GM23338 (cell line): ENCODE results near the gene PHLPP2. TPM values are rescaled to one million over a fixed set of nuclear protein-coding genes. Genes with fewer than 3 reads are reported as not detected.

Experiments
- ATAC-seq: fragments of 200-7000 bp; cut with Tn5 transposase; 3 replicates; pipeline ENCODE4 v1.9.1; 2020
- DNase-seq: peaks from one replicate; pipeline ENCODE4 v3.0.0-alpha.2; 2015; ENCODE audit warnings: low spot score
- H2AFZ ChIP-seq: fragments of 200-600 bp; sonication (generic); 2 replicates; pipeline ENCODE4 v1.8.0; 2016; ENCODE audit warnings: antibody characterized with exemption, mild to moderate bottlenecking, moderate library complexity
- H3F3A ChIP-seq: fragments of 200-600 bp; sonication (generic); replicated peaks from 2 replicates; pipeline ENCODE4 v1.8.0; 2017; ENCODE audit warnings: antibody characterized with exemption, mixed run types, low read depth
- H3K27ac ChIP-seq: fragments of 200-600 bp; sonication (generic); 2 replicates; pipeline ENCODE4 v1.6.1; 2016; ENCODE audit warnings: low read depth
- H3K27me3 ChIP-seq: fragments of 200-600 bp; sonication (generic); 2 replicates; pipeline ENCODE4 v1.8.0; 2016; ENCODE audit warnings: mild to moderate bottlenecking, mixed run types, moderate library complexity; ENCODE audit not compliant: insufficient read depth
- H3K36me3 ChIP-seq: fragments of 200-600 bp; sonication (generic); 2 replicates; pipeline ENCODE4 v1.8.0; 2016; ENCODE audit warnings: mild to moderate bottlenecking; ENCODE audit not compliant: insufficient read depth
- H3K4me1 ChIP-seq: fragments of 200-600 bp; sonication (generic); 2 replicates; pipeline ENCODE4 v1.8.0; 2016; ENCODE audit warnings: mild to moderate bottlenecking, moderate library complexity; ENCODE audit not compliant: insufficient read depth
- H3K4me2 ChIP-seq: fragments of 200-600 bp; sonication (generic); 2 replicates; pipeline ENCODE4 v1.7.1; 2017; ENCODE audit warnings: mixed run types
- H3K4me3 ChIP-seq: fragments of 200-600 bp; sonication (generic); 2 replicates; pipeline ENCODE4 v1.6.1; 2016; ENCODE audit warnings: mixed run types
- H3K79me2 ChIP-seq: fragments of 200-600 bp; sonication (generic); replicated peaks from 2 replicates; pipeline ENCODE4 v1.8.0; 2017; ENCODE audit warnings: mild to moderate bottlenecking; ENCODE audit not compliant: insufficient read depth
- H3K9me2 ChIP-seq: fragments of 200-600 bp; sonication (generic); 2 replicates; pipeline ENCODE4 v1.8.0; 2017; ENCODE audit not compliant: insufficient read depth
- H4K20me1 ChIP-seq: fragments of 200-600 bp; sonication (generic); replicated peaks from 2 replicates; pipeline ENCODE4 v1.8.0; 2017; ENCODE audit warnings: mild to moderate bottlenecking; ENCODE audit not compliant: insufficient read depth
- H3K27ac Mint-ChIP-seq: 2 replicates; pipeline ENCODE4 v1.8.0; 2020; ENCODE audit warnings: inconsistent platforms, mild to moderate bottlenecking, moderate library complexity, mixed read lengths
- H3K27me3 Mint-ChIP-seq: 3 replicates; pipeline ENCODE4 v1.8.0; 2022; ENCODE audit warnings: low read depth, mild to moderate bottlenecking, moderate library complexity, mixed read lengths, inconsistent platforms; ENCODE audit not compliant: insufficient read depth, poor library complexity
- H3K36me3 Mint-ChIP-seq: 3 replicates; pipeline ENCODE4 v1.8.0; 2021; ENCODE audit warnings: low read depth, mild to moderate bottlenecking, inconsistent platforms, moderate library complexity, mixed read lengths
- H3K4me1 Mint-ChIP-seq: 3 replicates; pipeline ENCODE4 v1.8.0; 2020; ENCODE audit warnings: mild to moderate bottlenecking, inconsistent platforms, mixed read lengths
- H3K4me3 Mint-ChIP-seq: 3 replicates; pipeline ENCODE4 v1.8.0; 2021; ENCODE audit warnings: moderate library complexity, mild to moderate bottlenecking, inconsistent platforms, mixed read lengths
- H3K9me3 Mint-ChIP-seq: 3 replicates; pipeline ENCODE4 v1.8.0; 2020; ENCODE audit warnings: moderate library complexity, mild to moderate bottlenecking, inconsistent platforms, mixed read lengths
- CREB1 ChIP-seq: fragments of 250-450 bp; sonication (Bioruptor Pico); IDR thresholded peaks from 2 replicates; pipeline ENCODE4 v1.5.0; 2020; ENCODE audit warnings: low read depth, mild to moderate bottlenecking, moderate library complexity
- CTCF ChIP-seq, 2 experiments: fragments of 200-600 bp in 1 of 2; sonication (generic) in 1 of 2; conservative IDR thresholded peaks; 2 replicates each; pipeline versions ENCODE4 v1.5.1 to v1.6.1; 2016 to 2017; ENCODE audit warnings: antibody characterized with exemption in 2 of 2, low read depth in 2 of 2, mild to moderate bottlenecking in 2 of 2, moderate library complexity in 1 of 2
- ETS1 ChIP-seq: IDR thresholded peaks from 2 replicates; pipeline ENCODE4 v1.6.1; 2016; ENCODE audit warnings: antibody characterized with exemption
- EZH2 ChIP-seq: fragments of 200-600 bp; sonication (generic); IDR thresholded peaks from one replicate; pipeline ENCODE4 v1.8.0; 2017; ENCODE audit warnings: antibody characterized with exemption, mild to moderate bottlenecking, low read depth; ENCODE audit not compliant: unreplicated experiment
- EZH2phosphoT487 ChIP-seq: fragments of 200-600 bp; sonication (generic); IDR thresholded peaks from one replicate; pipeline ENCODE4 v1.8.1; 2018; ENCODE audit warnings: antibody characterized with exemption; ENCODE audit not compliant: unreplicated experiment
- NANOG ChIP-seq: IDR thresholded peaks from 2 replicates; pipeline ENCODE4 v1.6.1; 2016; ENCODE audit warnings: antibody characterized with exemption, borderline replicate concordance
- POLR2AphosphoS5 ChIP-seq: IDR thresholded peaks from 2 replicates; pipeline ENCODE4 v1.6.1; 2016; ENCODE audit warnings: antibody characterized with exemption, low read depth
- REST ChIP-seq: IDR thresholded peaks from one replicate; pipeline ENCODE4 v1.6.1; 2018; ENCODE audit warnings: antibody characterized with exemption; ENCODE audit not compliant: unreplicated experiment
- STAT1 ChIP-seq: IDR thresholded peaks from one replicate; pipeline ENCODE4 v1.6.1; 2016; ENCODE audit warnings: antibody characterized with exemption; ENCODE audit not compliant: unreplicated experiment
- ZNF114 ChIP-seq: fragments of 250-450 bp; sonication (Bioruptor Pico); IDR thresholded peaks from 2 replicates; pipeline ENCODE4 v1.5.0; 2020; ENCODE audit warnings: mild to moderate bottlenecking, moderate library complexity
- ZNF462 ChIP-seq: fragments of 250-450 bp; sonication (Bioruptor Pico); IDR thresholded peaks from 2 replicates; pipeline ENCODE4 v1.5.0; 2020; ENCODE audit warnings: mild to moderate bottlenecking, moderate library complexity
- polyA plus RNA-seq: library from polyadenylated mRNA; unstranded; fragments of >200 nt; fragmentation: Nextera tagmentation; extraction: Ambion mirVana; gene quantifications from 2 replicates; pipeline ENCODE4 v1.2.1, GENCODE V29; 2016
- total RNA-seq: library from RNA; depleted of rRNA; stranded (reverse); fragments of >200 nt; shearing (Covaris generic); gene quantifications from 2 replicates; pipeline ENCODE4 v1.2.3, GENCODE V29; 2014

PHLPP2 gene
- total and polyA plus RNA-seq, 2 experiments from 2014 or later = 4.2 to 20.5 TPM

GRCh38 chr16:71681360-71681759 is 43.1 kb downstream of the PHLPP2 start:
- DNase-seq = no peak
- H3K36me3 ChIP-seq = peaks cover 26% of the 10 kb centered on the region

GRCh38 chr16:71676236-71676635 is 48.3 kb downstream of the PHLPP2 start:
- DNase-seq = no peak
- Mint-ChIP-seq H3K27me3 (peaks cover 1% of the 10 kb centered on the region), H3K4me1 (no peaks in the 10 kb centered on the region), H3K4me3 (no peak overlapping the region), H3K27ac (no peak overlapping the region), H3K36me3 (peaks cover 65% of the 10 kb centered on the region), H3K9me3 (no peaks in the 10 kb centered on the region)
- no peaks in the 10 kb centered on the region for H3K4me1 ChIP-seq
- H3K27me3 ChIP-seq = no peaks in the 10 kb centered on the region
- no peak overlapping the region for H3K4me3 ChIP-seq
- no peak overlapping the region for H3K27ac ChIP-seq
- no peaks in the 10 kb centered on the region for H3K9me2 ChIP-seq
- H3K4me2 ChIP-seq = no peak overlapping the region
- peaks cover 26% of the 10 kb centered on the region for H3K36me3 ChIP-seq
- 0 out of 2 replicates have a peak, but pooled peaks cover 3% of the 10 kb centered on the region for H3F3A ChIP-seq
- H2AFZ ChIP-seq = no peak overlapping the region
- ATAC-seq = no peak
- no peaks in the 10 kb centered on the region for H3K79me2 ChIP-seq
- H4K20me1 ChIP-seq = no peaks in the 10 kb centered on the region
- TF ChIP-seq POLR2AphosphoS5 (no peak), ETS1 (no peak), EZH2phosphoT487 (no peak), CTCF (conservative IDR thresholded peaks at IDR 0.05; ENCODE audit: low read depth in 2 of 2) (no peak), REST (no peak), EZH2 (no peak), CREB1 (no peak), STAT1 (no peak), ZNF462 (no peak)

More at GRCh38 chr16:71681360-71681759, 43.1 kb downstream of the PHLPP2 start:
- H3K9me3 Mint-ChIP-seq = no peaks in the 10 kb centered on the region
- H3K4me1 Mint-ChIP-seq = no peaks in the 10 kb centered on the region
- no peaks in the 10 kb centered on the region for H3K27me3 ChIP-seq
- TF ChIP-seq ZNF114 (CRISPR knock-in tag) (no peak), NANOG (no peak)
- H3K4me2 ChIP-seq = no peak overlapping the region
- 0 out of 2 replicates have a peak, but pooled peaks cover 4% of the 10 kb centered on the region for H4K20me1 ChIP-seq
- H3K9me2 ChIP-seq = no peaks in the 10 kb centered on the region
- no peaks in the 10 kb centered on the region for H3K4me1 ChIP-seq
- H3K4me3 Mint-ChIP-seq = no peak overlapping the region
- ATAC-seq = no peak
- no peaks in the 10 kb centered on the region for H3F3A ChIP-seq
- peaks cover 3% of the 10 kb centered on the region for H3K27me3 Mint-ChIP-seq
- peaks cover 52% of the 10 kb centered on the region for H3K36me3 Mint-ChIP-seq
- no peak overlapping the region for H3K4me3 ChIP-seq
- no peaks in the 10 kb centered on the region for H3K79me2 ChIP-seq
- H3K27ac Mint-ChIP-seq = no peak overlapping the region
- H3K27ac ChIP-seq = no peak overlapping the region
- H2AFZ ChIP-seq = no peak overlapping the region
